Fibroblast of the aortic adventitia (primary cell): ENCODE measurements around the gene LMBR1. TPM values are rescaled to one million over a fixed set of nuclear protein-coding genes. Genes with fewer than 3 reads are reported as not detected.
"Not testable (repeated sequence)": the region's sequence is repeated elsewhere in the genome, so short reads cannot be mapped to it uniquely, and the experiment has no call there.

Experiments
- DNase-seq: peaks from one replicate; pipeline ENCODE4 v3.0.0-alpha.2; 2010; ENCODE audit warnings: low read depth
- H3K4me3 ChIP-seq: 2 replicates; pipeline ENCODE4 v1.5.1; 2011; ENCODE audit warnings: low read depth, mild to moderate bottlenecking, control low read depth, low read length, moderate library complexity
- total RNA-seq: library from RNA; depleted of rRNA; stranded (reverse); fragments of >200 nt; gene quantifications from 2 replicates; pipeline ENCODE4 v1.2.3, GENCODE V29; 2012; ENCODE audit warnings: low replicate concordance
- TF ChIP-seq, protein P1 (sequence below): IDR thresholded peaks from 2 replicates; pipeline ENCODE4 v1.5.1; 2011; ENCODE audit warnings: mild to moderate bottlenecking, low read length, control low read depth, inconsistent platforms; ENCODE audit not compliant: insufficient read depth

LMBR1 gene
- total RNA-seq, 1 donor: 45.3 TPM

DNA sequence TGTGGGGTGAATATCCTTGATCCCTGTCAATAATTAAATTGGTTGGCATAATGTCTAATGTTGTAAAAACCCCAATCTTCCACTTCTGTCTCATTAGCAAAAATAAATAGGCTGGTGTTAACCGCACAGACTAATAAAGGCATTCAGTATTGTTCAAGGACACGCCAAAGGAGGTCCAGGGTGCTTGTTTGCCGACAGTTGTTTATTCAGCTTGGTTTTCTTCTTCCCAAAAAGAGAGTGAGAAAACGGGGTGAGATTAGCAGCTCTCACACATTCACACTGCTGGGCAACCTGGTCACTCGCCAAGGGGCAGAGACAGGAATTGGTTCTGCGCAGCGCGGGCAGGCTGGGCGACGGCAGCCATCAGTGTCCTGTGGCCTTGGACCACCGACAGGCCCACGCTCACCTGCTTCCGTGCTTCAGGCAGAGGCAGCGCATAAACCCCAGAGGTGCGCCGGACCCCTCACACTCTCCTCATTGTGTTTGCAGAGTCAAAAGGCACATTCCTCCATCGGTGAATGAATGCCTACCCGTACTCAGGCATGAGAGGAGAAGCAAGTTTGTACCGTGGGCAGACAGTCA, 26.2 kb upstream of the LMBR1 start:
- DNase-seq: no peak
- no peak overlapping the region for H3K4me3 ChIP-seq
- TF ChIP-seq, protein P1, sequence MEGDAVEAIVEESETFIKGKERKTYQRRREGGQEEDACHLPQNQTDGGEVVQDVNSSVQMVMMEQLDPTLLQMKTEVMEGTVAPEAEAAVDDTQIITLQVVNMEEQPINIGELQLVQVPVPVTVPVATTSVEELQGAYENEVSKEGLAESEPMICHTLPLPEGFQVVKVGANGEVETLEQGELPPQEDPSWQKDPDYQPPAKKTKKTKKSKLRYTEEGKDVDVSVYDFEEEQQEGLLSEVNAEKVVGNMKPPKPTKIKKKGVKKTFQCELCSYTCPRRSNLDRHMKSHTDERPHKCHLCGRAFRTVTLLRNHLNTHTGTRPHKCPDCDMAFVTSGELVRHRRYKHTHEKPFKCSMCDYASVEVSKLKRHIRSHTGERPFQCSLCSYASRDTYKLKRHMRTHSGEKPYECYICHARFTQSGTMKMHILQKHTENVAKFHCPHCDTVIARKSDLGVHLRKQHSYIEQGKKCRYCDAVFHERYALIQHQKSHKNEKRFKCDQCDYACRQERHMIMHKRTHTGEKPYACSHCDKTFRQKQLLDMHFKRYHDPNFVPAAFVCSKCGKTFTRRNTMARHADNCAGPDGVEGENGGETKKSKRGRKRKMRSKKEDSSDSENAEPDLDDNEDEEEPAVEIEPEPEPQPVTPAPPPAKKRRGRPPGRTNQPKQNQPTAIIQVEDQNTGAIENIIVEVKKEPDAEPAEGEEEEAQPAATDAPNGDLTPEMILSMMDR: no peak

DNA sequence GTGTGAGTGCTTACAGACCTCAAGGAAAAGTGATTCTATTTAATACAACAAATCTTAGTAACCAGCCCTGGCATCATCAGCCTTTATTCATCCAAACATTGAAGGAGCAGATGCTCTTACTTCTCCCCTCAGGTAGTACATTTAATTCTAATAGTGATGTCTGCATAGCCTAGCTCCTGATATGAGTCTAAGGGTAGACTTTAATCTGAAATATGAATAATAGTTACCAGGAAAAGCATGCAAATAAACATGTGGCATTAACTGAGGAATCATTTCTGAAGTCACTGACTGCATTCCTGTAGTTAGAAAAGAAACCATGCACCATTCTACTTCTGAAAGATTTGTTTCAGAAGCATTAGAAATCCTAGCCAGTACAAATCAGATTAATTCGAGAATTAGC, 25.7 kb upstream of the LMBR1 start:
- H3K4me3 ChIP-seq: no peak overlapping the region
- no peak for DNase-seq
- TF ChIP-seq, protein P1: no peak

DNA sequence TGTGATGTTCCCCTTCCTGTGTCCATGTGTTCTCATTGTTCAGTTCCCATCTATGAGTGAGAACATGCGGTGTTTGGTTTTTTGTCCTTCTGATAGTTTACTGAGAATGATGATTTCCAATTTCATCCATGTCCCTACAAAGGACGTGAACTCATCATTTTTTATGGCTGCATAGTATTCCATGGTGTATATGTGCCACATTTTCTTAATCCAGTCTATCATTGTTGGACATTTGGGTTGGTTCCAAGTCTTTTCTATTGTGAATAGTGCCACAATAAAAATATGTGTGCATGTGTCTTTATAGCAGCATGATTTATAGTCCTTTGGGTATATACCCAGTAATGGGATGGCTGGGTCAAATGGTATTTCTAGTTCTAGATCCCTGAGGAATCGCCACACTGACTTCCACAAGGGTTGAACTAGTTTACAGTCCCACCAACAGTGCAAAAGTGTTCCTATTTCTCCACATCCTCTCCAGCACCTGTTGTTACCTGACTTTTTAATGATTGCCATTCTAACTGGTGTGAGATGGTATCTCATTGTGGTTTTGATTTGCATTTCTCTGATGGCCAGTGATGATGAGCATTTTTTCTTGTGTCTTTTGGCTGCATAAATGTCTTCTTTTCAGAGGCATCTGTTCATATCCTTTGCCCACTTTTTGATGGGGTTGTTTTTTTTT, 16.7 kb upstream of the LMBR1 start:
- H3K4me3 ChIP-seq, DNase-seq: not testable (repeated sequence)

DNA sequence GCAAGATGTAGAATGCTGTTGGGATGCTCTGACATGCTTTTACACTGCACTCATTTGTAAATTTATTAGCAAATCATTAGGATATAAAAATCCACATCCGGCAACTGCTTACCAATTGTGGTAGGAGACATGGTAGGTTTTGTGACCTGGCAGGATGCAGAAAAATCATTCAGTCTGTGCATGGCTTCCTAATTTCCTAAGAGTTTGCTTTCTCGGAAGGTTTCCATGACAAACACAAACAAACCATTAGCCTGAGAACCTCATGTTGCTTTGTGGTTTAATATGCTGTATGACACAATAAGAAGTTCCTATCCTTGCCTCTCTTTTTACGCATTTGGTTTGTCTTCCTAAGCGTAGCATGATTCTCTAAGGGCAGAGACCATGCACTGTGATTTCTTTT, 14.7 kb upstream of the LMBR1 start:
- DNase-seq: no peak
- H3K4me3 ChIP-seq: no peak overlapping the region
- TF ChIP-seq, protein P1: no peak

DNA sequence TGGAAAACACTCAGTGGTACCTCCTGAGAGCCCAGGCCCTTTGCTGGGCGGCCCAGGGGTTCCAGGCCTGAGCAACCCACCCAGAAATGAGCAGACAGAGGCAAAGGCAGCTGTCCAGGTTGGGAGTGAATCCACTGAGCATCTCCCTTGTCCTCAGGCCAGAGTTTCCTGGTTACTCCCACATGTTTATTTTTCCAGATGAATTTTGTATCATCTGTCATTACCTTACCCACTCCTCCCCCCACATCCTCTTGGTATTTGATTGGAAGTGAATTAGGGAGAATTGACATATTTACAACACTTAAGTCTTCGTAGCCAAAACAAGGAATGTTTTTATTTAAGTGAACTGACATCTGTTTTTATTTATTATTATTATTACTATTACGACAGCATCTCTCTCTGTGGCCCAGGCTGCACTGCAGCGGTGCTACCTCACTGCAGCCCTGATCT, 13.2 kb upstream of the LMBR1 start:
- no peak for DNase-seq
- TF ChIP-seq, protein P1: no peak
- no peak overlapping the region for H3K4me3 ChIP-seq

DNA sequence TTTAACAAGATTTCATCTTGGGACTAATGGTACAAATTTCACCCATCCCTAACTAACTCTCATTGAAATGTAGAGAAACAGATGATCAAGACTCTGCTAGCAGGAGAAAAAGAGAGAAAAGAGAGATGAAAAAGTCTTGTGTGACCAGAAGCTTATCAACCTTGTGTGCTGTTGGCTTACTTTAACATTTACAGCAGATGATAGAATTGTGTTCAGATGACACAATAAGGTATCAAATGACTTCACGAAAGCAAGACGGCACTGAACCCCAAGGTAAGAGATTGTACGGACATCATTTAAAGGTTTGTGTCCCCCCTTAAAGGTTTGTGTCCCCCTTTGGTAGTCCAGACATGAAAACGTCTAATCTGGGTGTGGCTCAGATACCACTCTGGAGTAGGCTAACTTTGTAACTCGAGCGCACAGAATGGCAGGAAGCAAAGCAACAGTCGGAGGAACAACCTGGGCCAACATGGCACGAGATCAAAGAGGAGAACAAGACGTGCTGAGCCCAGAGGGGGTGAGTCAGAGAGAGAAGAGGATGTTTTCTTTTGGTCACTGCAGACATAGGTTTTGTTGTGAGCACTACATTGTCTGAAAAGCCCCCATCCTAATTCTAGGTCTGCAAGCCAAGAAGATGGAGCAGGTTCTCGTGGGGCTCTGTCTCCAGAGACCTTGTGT, 10.4 kb upstream of the LMBR1 start:
- H3K4me3 ChIP-seq: no peak overlapping the region
- TF ChIP-seq, protein P1: no peak
- peak; percentile 82 for DNase-seq

DNA sequence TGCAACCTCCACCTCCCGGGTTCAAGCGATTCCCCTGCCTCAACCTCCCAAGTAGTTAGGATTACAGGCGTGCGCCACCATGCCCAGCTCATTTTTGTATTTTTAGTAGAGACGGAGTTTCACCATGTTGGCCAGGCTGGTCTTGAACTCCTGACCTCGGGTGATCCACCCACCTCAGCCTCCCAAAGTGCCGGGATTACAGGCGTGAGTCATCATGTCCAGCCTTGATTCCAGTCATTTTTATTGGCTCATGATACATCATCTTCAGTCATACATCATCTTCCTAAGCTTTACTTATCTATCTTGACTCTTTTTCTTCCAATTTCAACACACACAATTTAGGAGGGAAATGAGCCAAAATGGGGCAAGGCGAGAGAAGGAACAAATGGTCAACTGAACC, 7.1 kb upstream of the LMBR1 start:
- DNase-seq: peak; percentile 36
- not testable (repeated sequence) for H3K4me3 ChIP-seq
